Measurements from ENCODE around the gene MARCHF3. TPM values are rescaled to one million over a fixed set of nuclear protein-coding genes. Genes with fewer than 3 reads are reported as not detected.
"Not testable (repeated sequence)": the region's sequence is repeated elsewhere in the genome, so short reads cannot be mapped to it uniquely, and the experiment has no call there.

Gene MARCHF3
- 13.7 TPM for total RNA-seq

DNA sequence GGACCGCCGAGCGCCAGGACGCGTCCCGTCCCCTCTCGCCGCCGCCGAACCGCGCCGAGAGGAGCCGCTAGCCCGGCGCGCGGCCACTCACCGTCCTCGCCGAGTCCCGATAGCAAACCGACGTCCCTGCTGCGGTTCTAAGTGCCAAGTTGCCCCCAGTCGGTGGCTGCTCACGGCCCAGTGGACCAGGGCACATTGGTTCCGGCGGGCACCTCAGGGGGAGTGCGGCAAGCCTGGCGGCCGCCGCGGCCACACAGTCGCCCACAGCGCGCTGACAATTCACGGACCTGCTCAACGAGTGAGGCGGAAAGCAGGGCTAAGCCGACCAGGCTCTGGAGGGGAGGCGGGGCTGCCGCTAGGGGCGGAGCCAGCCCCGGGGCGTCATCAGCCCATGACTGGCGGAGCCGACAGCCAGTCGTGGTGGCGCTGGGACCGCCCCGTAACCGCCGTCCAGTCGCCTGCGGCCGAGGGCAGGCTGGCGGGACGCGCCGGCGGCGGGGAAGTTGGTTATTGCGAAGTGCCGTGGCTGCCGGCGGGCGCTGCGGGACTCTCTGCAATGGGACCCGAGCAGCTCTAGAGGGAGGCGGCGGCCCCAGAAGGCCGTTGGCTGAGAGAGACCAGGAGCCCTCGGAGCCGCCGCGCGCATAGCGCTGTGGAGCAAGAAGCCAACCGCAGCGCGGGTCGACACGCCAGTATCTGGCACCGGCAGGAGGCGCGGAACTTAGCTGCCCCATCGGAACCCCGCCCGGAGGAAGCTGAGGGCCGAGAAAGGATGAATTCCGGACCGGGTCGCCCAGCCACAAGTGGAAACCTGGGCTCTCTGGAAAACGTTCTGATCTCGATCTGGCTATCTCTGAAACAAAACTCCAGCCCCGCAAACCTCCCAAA is at the start of gene MARCHF3:
Gene MARCHF3 (minus strand): TSS at position 300 of the 888 bp plus-strand sequence. CDS start 112,387 bp downstream, outside the sequence.
- peak; percentile 84 to 96 (median 95) for DNase-seq (ENCODE audit: low read depth in 2 of 3, low spot score in 2 of 3)

DNA sequence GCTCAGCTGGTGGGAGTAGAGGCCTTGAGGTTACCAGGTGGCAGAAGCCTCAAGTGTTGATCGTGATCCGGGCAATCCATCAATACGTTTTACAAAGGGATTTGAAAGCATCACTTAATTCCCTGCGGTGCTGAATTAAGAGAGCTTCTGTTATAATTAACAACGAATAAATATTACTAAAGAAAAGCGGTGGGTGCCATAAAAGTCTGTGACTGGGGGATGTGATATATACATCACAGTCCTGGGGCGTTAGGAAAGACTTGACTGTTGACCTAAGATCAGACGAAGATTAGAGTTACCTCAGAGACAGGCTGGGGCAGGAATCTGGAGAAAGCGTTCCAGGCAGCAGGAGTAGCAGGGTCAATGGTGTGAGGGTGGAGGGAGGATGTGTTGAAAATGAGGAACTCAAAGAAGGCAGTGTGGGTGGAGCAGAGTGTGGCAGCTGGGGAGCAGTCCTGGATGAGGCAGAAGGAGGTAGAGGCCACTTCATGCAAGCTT is 49.7 kb upstream of the MARCHF3 start:
- peak in 2 of 3 donors; percentile 16 to 52 for DNase-seq (ENCODE audit: low read depth in 2 of 3, low spot score in 2 of 3)

GRCh38 chr5:127077366-127077765 is 47.0 kb upstream of the MARCHF3 start:
- no peak for DNase-seq (ENCODE audit: low read depth in 2 of 3, low spot score in 2 of 3)

- no peak for DNase-seq (ENCODE audit: low read depth in 2 of 3, low spot score in 2 of 3)
Measured at GRCh38 chr5:127076315-127077129, 46.2 kb upstream of the MARCHF3 start.

DNA sequence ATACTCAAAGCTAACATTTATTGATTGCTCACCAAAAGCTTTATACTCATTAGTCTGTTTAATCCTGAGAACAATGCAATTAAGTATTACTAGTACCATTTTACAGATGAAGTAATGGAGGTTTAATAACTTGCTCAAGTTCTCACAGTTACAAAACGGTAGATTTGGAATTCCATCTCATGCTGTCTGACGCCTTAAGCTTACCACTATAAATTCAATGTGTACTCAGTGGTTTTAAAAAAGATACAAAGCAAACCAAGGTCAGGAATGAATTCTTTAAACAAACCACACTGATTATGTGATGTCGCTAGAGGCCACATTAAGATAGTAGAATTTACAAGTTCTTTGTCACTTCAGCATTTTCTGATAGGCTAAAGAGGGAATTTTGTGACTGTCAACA is 44.1 kb upstream of the MARCHF3 start:
- DNase-seq (ENCODE audit: low read depth in 2 of 3, low spot score in 2 of 3) = no peak

DNA sequence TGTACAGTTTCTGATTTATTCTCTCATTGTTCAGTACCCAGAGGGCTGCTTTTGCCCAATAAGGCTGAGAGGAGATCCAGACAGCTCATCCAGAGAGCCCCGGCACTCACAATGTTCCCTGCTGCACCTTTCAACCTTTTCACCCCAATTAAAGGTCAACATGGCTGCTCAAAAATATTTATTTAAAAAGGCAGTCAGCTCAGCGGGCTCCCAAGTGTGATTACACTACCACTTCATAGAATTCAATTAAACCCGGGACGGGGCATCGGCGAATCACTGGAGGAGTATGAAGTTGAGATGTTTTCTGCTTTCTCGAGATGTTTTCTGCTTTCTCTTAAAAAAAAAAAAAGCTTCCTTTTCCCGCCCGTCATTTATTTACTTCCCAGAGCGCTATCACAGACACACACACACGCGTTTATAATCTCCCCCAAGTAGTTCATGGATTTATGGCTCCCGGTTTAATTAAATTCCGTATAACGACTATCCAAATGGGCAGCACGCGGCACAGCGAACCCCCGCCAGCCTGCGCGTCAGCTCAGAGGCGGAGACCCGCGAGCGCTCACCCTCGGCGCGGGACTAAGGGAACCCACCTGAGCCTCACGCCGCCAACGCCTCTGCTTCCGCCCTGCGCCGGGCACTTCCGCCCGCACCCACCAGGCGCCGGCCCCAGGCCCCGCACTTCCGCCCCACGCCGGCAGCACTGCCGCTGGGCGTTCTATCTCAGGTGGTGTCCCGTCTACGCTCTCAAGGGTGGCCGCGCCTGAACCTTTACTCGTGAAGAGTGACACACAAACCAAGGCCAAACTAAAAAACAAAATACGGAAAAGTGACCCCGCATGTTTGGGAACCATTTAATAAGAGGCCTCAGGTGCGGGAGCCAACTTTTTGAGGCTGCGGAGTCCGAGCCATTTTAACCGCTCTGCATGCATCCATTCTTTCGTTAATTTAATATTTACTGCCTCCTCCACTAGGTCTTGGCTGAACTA is 42.8 kb upstream of the MARCHF3 start, which contains the start of gene C5orf63:
Gene C5orf63 (minus strand): TSS at position 642 of the 986 bp plus-strand sequence. CDS start 14,507 bp downstream, outside the sequence.
- peak; percentile 29 to 65 (median 62) for DNase-seq (ENCODE audit: low read depth in 2 of 3, low spot score in 2 of 3)

- no peak for DNase-seq (ENCODE audit: low read depth in 2 of 3, low spot score in 2 of 3)
Measured at GRCh38 chr5:127070243-127070642, 39.9 kb upstream of the MARCHF3 start.

GRCh38 chr5:127068493-127069214 is 38.3 kb upstream of the MARCHF3 start:
- DNase-seq (ENCODE audit: low read depth in 2 of 3, low spot score in 2 of 3) = no peak

- no peak for DNase-seq (ENCODE audit: low read depth in 2 of 3, low spot score in 2 of 3)
Measured at GRCh38 chr5:127066721-127067120, 36.4 kb upstream of the MARCHF3 start.

DNA sequence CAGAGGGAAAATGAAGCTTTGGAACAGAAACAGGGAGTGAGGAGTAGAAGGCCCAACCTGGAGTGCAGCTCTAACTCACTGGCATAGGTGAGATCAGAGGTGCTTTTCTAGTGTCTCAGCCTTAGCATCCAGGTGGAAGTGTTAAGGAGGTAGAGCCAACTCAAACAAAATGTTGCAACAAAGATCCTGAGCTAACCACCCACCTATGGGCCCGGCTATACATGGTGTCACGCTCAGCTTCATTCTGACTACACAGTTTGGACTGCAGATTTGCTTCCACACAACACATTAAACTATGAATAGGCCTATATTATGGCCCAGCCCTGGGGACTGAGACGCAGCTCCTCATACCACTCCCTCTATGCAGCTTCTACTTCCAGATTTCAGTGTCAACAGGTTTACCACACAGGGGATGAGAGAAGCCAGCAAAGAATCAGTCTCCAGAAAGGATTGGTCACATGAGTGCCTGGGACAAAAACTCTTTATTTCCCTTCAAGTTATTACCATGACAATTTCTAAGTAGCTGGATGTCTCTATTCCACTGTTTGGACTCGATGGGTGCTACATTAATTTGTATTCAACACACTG is 34.0 kb upstream of the MARCHF3 start:
- DNase-seq (ENCODE audit: low read depth in 2 of 3, low spot score in 2 of 3) = no peak

DNA sequence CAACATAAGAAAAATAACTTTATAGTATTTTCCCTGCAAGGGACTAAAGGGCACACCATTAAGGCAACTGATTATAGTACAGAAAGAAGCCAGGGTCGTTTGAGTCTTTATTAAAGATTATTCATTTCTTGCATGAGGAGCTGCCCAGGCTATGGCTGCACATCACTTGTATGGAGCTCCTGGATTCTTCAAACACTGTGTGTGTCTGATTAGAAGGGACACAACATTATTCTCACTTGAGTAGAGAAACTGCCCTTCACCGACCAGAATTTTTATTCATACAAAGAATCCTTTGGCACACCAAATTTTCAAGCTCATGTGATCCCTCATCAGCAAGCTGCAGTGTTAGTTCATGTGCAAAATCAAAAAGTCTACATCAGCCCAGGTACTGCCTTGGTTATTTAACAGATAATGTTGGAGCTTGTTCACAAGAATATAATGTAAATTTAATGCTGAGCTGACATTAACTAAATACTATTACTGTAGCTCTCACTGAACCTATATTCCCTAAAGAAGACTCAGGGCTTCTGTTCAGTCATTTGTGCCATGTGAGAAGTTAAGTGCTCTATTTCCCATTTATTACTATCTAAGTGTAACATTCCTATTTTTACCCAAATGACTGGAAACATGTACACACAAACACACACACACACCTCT is 33.0 kb upstream of the MARCHF3 start:
- no peak for DNase-seq (ENCODE audit: low read depth in 2 of 3, low spot score in 2 of 3)

- no peak for DNase-seq (ENCODE audit: low read depth in 2 of 3, low spot score in 2 of 3)
Measured at GRCh38 chr5:127061956-127062355, 31.6 kb upstream of the MARCHF3 start.

- no peak for DNase-seq (ENCODE audit: low read depth in 2 of 3, low spot score in 2 of 3)
Measured at GRCh38 chr5:127061537-127061936, 31.2 kb upstream of the MARCHF3 start.

DNA sequence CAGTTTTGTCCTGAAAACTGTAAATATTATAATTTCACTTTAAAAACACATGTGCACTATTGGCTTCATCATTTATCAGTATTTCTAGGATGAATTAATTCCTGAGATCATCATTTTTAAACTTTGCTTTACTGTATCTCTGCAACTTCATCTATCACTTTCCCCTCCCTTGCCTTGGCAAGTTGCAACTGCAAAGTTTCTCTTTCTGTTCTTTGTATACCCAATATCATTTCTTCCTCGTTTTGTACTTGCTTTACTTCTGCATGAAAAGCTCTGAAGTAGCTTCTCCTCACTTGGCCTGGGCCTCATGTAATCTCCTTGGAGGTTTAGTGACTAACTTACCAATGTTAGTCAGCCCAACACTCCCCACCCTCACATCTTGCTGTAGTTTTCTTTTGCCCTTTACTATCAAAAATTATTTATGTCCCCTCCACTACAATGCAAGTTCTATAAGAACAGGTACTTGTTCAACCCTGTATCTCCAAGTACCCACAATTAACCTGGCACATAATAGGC is 30.2 kb upstream of the MARCHF3 start:
- no peak for DNase-seq (ENCODE audit: low read depth in 2 of 3, low spot score in 2 of 3)

GRCh38 chr5:127056896-127057295 is 26.5 kb upstream of the MARCHF3 start:
- DNase-seq (ENCODE audit: low read depth in 2 of 3, low spot score in 2 of 3) = no peak

GRCh38 chr5:127055880-127056653 is 25.7 kb upstream of the MARCHF3 start:
- no peak for DNase-seq (ENCODE audit: low read depth in 2 of 3, low spot score in 2 of 3)

GRCh38 chr5:127053551-127053950 is 23.2 kb upstream of the MARCHF3 start:
- not testable (repeated sequence) for DNase-seq (ENCODE audit: low read depth in 2 of 3, low spot score in 2 of 3)
